Measurements from ENCODE around the gene CCDC92.
"Not testable (repeated sequence)": the region's sequence is repeated elsewhere in the genome, so short reads cannot be mapped to it uniquely, and the experiment has no call there.

CCDC92 gene

GRCh38 chr12:123911672-123912409 lies 60.8 kb downstream of the CCDC92 start:
- not testable (repeated sequence) for DNase-seq (ENCODE audit: low read depth in 2 of 2, low spot score in 1 of 2)

- no peak for DNase-seq (ENCODE audit: low read depth in 2 of 2, low spot score in 1 of 2)
Measured at GRCh38 chr12:123910761-123911193, 61.9 kb downstream of the CCDC92 start.

GRCh38 chr12:123910057-123910456 lies 62.6 kb downstream of the CCDC92 start:
- no peak for DNase-seq (ENCODE audit: low read depth in 2 of 2, low spot score in 1 of 2)

GRCh38 chr12:123908884-123909725 lies 63.5 kb downstream of the CCDC92 start:
- no peak for DNase-seq (ENCODE audit: low read depth in 2 of 2, low spot score in 1 of 2)

- DNase-seq (ENCODE audit: low read depth in 2 of 2, low spot score in 1 of 2): no peak
Measured at GRCh38 chr12:123907726-123908476, 64.7 kb downstream of the CCDC92 start.

- DNase-seq (ENCODE audit: low read depth in 2 of 2, low spot score in 1 of 2): no peak
Measured at GRCh38 chr12:123906711-123907420, 65.8 kb downstream of the CCDC92 start.

GRCh38 chr12:123905319-123905925 lies 67.2 kb downstream of the CCDC92 start:
- DNase-seq (ENCODE audit: low read depth in 2 of 2, low spot score in 1 of 2): peak; percentile 34 to 43

GRCh38 chr12:123903301-123904065 lies 69.1 kb downstream of the CCDC92 start:
- DNase-seq (ENCODE audit: low read depth in 2 of 2, low spot score in 1 of 2): no peak

- no peak for DNase-seq (ENCODE audit: low read depth in 2 of 2, low spot score in 1 of 2)
Measured at GRCh38 chr12:123902821-123903220, 69.8 kb downstream of the CCDC92 start.

GRCh38 chr12:123900871-123901376 lies 71.7 kb downstream of the CCDC92 start:
- no peak for DNase-seq (ENCODE audit: low read depth in 2 of 2, low spot score in 1 of 2)

GRCh38 chr12:123899368-123899767 lies 73.3 kb downstream of the CCDC92 start:
- no peak for DNase-seq (ENCODE audit: low read depth in 2 of 2, low spot score in 1 of 2)

GRCh38 chr12:123898673-123899072 lies 74.0 kb downstream of the CCDC92 start:
- no peak for DNase-seq (ENCODE audit: low read depth in 2 of 2, low spot score in 1 of 2)

- DNase-seq (ENCODE audit: low read depth in 2 of 2, low spot score in 1 of 2): no peak
Measured at GRCh38 chr12:123897221-123897620, 75.4 kb downstream of the CCDC92 start.

GRCh38 chr12:123896767-123897166 lies 75.9 kb downstream of the CCDC92 start:
- DNase-seq (ENCODE audit: low read depth in 2 of 2, low spot score in 1 of 2): no peak

- DNase-seq (ENCODE audit: low read depth in 2 of 2, low spot score in 1 of 2): no peak
Measured at GRCh38 chr12:123895451-123895850, 77.2 kb downstream of the CCDC92 start.

GRCh38 chr12:123894823-123895345 lies 77.7 kb downstream of the CCDC92 start:
- DNase-seq (ENCODE audit: low read depth in 2 of 2, low spot score in 1 of 2): no peak

- DNase-seq (ENCODE audit: low read depth in 2 of 2, low spot score in 1 of 2): no peak
Measured at GRCh38 chr12:123893276-123893675, 79.4 kb downstream of the CCDC92 start.

- DNase-seq (ENCODE audit: low read depth in 2 of 2, low spot score in 1 of 2): no peak
Measured at GRCh38 chr12:123892853-123893252, 79.8 kb downstream of the CCDC92 start.

GRCh38 chr12:123892180-123892559 lies 80.5 kb downstream of the CCDC92 start:
- DNase-seq (ENCODE audit: low read depth in 2 of 2, low spot score in 1 of 2): no peak

Data from stimulated activated CD8-positive, alpha-beta memory T cell treated with anti-CD3 and anti-CD28 coated beads, Interleukin-4, amount 100 ng/mL, for 1 hour (primary cell).